ENCODE data around the gene TH.

The TH gene

DNA sequence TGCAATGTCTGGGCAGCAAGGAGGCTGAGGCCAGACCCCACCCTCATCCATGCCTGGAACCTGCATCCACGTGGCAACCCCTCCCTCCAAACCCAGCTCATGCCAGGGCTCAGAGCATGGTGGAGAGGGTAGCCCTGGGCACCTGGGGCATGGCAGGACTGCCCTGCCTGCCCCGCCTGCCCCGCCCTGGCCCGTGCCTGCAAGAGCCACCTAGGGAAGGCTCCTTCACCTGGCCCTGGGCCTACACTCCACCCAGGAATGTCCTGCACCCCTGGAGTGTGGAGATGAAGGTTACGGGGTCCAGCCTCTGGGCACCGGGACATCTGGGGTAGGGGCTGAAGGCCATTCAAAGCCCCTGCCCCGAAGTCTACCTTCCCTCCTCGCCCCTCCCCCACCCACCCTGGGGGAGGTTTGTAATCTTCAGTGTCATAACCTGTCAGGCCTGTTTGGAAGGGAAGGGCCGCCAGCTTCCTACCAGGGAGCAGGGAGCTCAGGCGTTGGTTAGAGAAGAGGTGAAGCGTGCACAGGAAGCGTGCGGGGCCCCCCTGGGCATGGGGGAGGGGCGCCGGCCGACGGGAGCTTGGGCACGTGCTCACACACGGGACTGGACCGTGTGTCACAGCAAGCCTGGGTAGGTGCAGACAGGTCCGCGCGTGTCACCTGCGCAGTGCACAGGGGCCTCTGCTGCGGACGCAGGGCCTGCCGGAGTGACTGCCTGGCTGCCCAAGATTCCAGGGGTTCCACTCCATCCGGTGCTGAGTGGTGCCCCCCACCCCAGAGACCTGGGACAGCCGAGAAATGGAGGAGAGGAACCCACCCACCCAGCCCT lies 30.7 kb upstream of the TH start:
- Histone ChIP-seq H3K36me3 (no peaks in the 10 kb centered on the region), H3K27ac (no peak overlapping the region), H3K9me3 (no peaks in the 10 kb centered on the region), H3K27me3 (peaks cover 11% of the 10 kb centered on the region), H3K4me3 (ENCODE audit: low read depth in 1 of 2, low read length in 1 of 2) (no peak overlapping the region), H3K4me1 (ENCODE audit: control insufficient read depth in 1 of 2, insufficient read depth in 1 of 2, low read depth in 1 of 2, low read length in 1 of 2) (no peaks in the 10 kb centered on the region)
- no peak for TF ChIP-seq CTCF (IDR thresholded peaks at IDR 0.05)

GRCh38 chr11:2201542-2201941 lies 29.9 kb upstream of the TH start:
- no peak for TF ChIP-seq CTCF (IDR thresholded peaks at IDR 0.05)
- Histone ChIP-seq H3K9me3 (no peaks in the 10 kb centered on the region), H3K27me3 (peaks cover 11% of the 10 kb centered on the region), H3K4me3 (ENCODE audit: low read depth in 1 of 2, low read length in 1 of 2) (no peak overlapping the region), H3K27ac (no peak overlapping the region), H3K4me1 (ENCODE audit: control insufficient read depth in 1 of 2, insufficient read depth in 1 of 2, low read depth in 1 of 2, low read length in 1 of 2) (no peaks in the 10 kb centered on the region), H3K36me3 (no peaks in the 10 kb centered on the region)

DNA sequence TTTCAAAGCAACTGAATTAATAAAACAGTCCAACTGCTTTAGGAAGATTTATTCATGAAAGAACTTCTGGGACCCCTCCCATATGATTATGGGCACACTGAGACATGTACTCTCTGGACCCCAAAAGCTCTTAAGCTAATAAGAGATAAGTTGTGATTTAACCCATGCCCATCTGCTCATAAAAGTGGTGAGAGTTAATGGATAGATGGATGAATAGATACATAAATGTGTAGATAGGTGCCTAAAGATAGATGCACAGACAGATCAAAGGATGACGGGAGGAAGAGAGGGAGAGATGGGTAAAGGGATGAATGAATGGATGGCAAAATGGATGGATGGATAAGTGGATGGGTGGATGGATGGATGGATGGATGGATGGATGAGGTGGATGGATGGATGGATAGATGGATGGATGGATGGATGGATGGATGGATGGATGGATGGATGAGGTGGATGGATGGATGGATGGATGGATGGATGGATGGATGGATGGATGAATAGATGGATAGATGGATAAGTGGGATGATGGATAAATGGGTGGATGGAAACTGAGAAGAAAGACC lies 29.4 kb upstream of the TH start:
- H3K4me3 ChIP-seq (ENCODE audit: low read depth in 1 of 2, low read length in 1 of 2) = no peak overlapping the region
- TF ChIP-seq CTCF (IDR thresholded peaks at IDR 0.05) = no peak
- H3K27me3 ChIP-seq = peaks cover 11% of the 10 kb centered on the region
- H3K36me3 ChIP-seq = no peaks in the 10 kb centered on the region
- H3K4me1 ChIP-seq (ENCODE audit: control insufficient read depth in 1 of 2, insufficient read depth in 1 of 2, low read depth in 1 of 2, low read length in 1 of 2) = no peaks in the 10 kb centered on the region
- H3K9me3 ChIP-seq = no peaks in the 10 kb centered on the region
- no peak overlapping the region for H3K27ac ChIP-seq

GRCh38 chr11:2200536-2200935 lies 28.9 kb upstream of the TH start:
- H3K27ac ChIP-seq = no peak overlapping the region
- no peak for TF ChIP-seq CTCF (IDR thresholded peaks at IDR 0.05)
- H3K27me3 ChIP-seq = peaks cover 11% of the 10 kb centered on the region
- no peaks in the 10 kb centered on the region for H3K4me1 ChIP-seq (ENCODE audit: control insufficient read depth in 1 of 2, insufficient read depth in 1 of 2, low read depth in 1 of 2, low read length in 1 of 2)
- no peak overlapping the region for H3K4me3 ChIP-seq (ENCODE audit: low read depth in 1 of 2, low read length in 1 of 2)
- no peaks in the 10 kb centered on the region for H3K9me3 ChIP-seq
- no peaks in the 10 kb centered on the region for H3K36me3 ChIP-seq

- H3K9me3 ChIP-seq = no peaks in the 10 kb centered on the region
- H3K27me3 ChIP-seq = peaks cover 11% of the 10 kb centered on the region
- TF ChIP-seq CTCF (IDR thresholded peaks at IDR 0.05) = no peak
Observed at GRCh38 chr11:2199466-2200341, 28.1 kb upstream of the TH start.

More at GRCh38 chr11:2199466-2200341, 28.1 kb upstream of the TH start:
- no peak overlapping the region for H3K27ac ChIP-seq
- no peak overlapping the region for H3K4me3 ChIP-seq (ENCODE audit: low read depth in 1 of 2, low read length in 1 of 2)
- H3K4me1 ChIP-seq (ENCODE audit: control insufficient read depth in 1 of 2, insufficient read depth in 1 of 2, low read depth in 1 of 2, low read length in 1 of 2) = no peaks in the 10 kb centered on the region
- no peaks in the 10 kb centered on the region for H3K36me3 ChIP-seq
